Superior temporal gyrus (tissue), 1 donor: ENCODE results near the gene KIF12.
"Not testable (repeated sequence)": the region's sequence is repeated elsewhere in the genome, so short reads cannot be mapped to it uniquely, and the experiment has no call there.

Experiments used
- DNase-seq: peaks from one replicate; pipeline ENCODE4 v3.0.0-alpha.2; 2016; ENCODE audit errors: extremely low spot score

KIF12 gene

DNA sequence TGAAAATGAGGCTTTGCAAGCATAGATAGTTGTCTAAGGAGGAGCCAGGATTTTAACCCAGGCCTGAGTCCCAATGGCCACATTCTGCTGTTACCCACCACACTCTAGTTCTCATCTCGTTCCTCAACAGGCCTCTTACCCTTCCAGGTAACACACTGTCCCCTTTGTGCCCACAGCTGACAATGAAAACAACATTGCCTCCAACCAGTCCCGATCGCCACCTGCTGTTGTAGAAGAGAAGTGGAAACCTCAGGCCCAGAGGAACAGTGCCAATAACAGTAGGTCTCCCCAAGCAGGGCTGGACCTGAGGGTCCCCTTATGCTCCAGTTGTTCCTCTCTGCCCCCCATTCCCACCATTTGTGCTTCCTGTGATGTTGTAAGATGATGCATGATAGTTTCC lies 51.4 kb downstream of the KIF12 start:
- DNase-seq, result no peak

- no peak for DNase-seq
Measured at GRCh38 chr9:114046875-114047274, 52.2 kb downstream of the KIF12 start.

DNA sequence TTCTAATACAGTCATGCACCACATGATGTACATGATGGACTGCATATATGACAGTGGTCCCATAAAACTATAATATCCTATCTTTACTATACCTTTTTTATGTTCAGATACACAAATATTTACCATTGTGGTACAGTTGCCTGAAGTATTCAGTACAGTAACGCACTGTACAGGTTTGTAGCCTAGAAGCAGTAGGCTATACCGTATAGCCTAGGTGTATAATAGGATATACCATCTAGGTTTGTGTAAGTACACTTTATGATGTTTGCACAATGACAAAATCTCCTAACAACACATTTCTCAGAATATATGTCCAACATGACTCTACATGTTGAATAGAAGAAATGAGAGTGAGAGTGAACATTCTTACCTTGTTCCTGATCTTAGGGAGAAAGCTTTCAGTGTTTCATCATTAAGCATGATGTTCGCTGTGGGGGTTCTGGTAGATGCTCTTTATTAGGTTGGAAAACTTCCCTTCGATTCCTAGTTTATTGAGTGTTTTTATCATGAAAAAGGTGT lies 52.8 kb downstream of the KIF12 start:
- no peak for DNase-seq

DNA sequence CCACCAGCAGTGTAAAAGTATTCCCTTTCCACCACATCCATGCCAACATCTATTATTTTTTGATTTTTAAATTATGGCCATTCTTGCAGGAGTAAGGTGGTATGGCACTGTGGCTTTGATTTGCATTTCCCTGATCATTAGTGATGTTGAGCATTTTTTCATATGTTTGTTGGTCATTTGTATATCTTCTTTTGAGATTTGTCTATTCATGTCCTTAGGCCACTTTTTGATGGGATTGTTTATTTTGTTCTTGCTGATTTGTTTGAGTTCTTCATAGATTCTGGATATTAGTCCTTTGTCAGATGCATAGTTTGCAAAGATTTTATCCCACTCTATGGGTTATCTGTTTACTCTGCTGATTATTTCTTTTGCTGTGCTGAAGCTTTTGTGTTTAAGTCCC lies 55.4 kb downstream of the KIF12 start:
- DNase-seq, result not testable (repeated sequence)
